Muscle of back (tissue), 11 donors: ENCODE results near the gene SMIM22. TPM values are rescaled to one million over a fixed set of nuclear protein-coding genes. Genes with fewer than 3 reads are reported as not detected.

Experiments
- DNase-seq, 3 donors: peaks; one replicate each; pipeline versions ENCODE4 v3.0.0 to v3.0.0-alpha.2; 2013
- polyA plus RNA-seq, 10 donors: library from polyadenylated mRNA; unstranded; fragments of 120-200 nt; gene quantifications; one replicate each; pipeline ENCODE4 v1.2.1, GENCODE V29; 2013; ENCODE audit not compliant: insufficient read length in 10 of 10

SMIM22 gene
- polyA plus RNA-seq, 10 donors, result 0.37 to 0.52 (median 0.46) TPM; not detected in 7

GRCh38 chr16:4795828-4796572 lies 831 bp downstream of the SMIM22 start:
- no peak for DNase-seq

DNA sequence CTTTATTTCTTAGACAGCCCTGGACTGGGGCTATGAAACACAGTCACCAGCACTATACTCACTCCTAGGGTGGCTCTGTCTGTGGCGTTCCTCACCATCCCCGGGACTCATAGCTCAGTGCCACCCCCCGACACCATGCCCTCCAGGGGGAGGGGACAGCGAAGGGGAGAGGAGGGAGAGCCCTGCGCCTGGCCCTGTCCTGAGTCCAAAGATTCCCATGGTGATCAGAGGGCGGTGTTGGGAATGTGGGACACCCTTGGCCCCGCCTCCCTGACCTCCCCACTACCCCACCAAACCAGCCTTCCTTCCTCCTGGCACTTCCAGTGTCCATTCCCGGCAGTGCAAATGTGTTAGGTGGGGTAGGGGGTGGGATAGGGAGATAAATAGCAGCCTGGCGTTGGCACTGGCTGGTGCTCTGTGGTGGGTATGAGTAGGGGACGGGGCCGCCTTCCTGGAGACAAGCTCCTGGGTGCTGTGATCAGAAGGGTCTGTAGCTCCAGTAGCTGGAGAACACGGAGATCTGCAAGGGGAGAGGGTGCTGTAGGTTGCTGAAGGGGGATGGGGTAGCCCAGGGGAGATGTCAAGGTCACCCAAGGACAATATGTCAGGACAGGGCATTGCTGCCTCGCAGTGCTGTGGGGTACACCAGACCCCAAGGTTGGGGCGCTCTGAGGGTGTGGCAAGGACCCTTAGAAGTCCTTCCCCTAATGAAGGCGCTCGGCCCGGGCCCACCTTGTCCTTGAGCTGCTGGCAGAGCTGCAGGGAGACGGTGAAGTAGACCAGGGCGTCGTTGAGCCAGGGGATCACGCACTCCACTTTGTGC lies 2.0 kb downstream of the SMIM22 start:
- no peak for DNase-seq

DNA sequence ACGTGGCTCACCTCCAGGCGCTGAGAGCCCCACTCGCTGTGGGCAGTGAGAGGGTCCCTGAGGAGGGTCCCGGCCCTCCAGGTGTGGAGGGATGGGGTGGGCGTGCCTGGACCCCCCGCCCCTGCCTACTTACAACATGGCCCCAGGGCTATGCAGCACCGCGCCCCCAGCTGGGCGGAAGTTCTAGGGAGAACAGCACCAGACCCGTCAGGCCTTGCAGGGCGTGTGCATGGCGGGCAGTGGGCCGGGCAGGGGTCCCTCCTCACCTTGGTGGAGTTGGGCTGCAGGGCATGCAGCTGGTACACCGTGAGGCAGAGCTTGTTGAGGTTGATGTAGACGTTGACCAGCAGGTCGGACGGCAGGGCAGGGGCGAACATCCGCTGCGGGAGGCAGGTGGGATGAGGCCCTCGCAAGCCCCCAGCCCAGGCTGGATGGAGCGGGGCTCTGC lies 2.7 kb downstream of the SMIM22 start:
- no peak for DNase-seq

GRCh38 chr16:4798456-4798855 lies 3.3 kb downstream of the SMIM22 start:
- no peak for DNase-seq

- DNase-seq, result no peak
Measured at GRCh38 chr16:4799171-4799855, 4.1 kb downstream of the SMIM22 start.

GRCh38 chr16:4800290-4801041 lies 5.3 kb downstream of the SMIM22 start:
- DNase-seq, result no peak

DNA sequence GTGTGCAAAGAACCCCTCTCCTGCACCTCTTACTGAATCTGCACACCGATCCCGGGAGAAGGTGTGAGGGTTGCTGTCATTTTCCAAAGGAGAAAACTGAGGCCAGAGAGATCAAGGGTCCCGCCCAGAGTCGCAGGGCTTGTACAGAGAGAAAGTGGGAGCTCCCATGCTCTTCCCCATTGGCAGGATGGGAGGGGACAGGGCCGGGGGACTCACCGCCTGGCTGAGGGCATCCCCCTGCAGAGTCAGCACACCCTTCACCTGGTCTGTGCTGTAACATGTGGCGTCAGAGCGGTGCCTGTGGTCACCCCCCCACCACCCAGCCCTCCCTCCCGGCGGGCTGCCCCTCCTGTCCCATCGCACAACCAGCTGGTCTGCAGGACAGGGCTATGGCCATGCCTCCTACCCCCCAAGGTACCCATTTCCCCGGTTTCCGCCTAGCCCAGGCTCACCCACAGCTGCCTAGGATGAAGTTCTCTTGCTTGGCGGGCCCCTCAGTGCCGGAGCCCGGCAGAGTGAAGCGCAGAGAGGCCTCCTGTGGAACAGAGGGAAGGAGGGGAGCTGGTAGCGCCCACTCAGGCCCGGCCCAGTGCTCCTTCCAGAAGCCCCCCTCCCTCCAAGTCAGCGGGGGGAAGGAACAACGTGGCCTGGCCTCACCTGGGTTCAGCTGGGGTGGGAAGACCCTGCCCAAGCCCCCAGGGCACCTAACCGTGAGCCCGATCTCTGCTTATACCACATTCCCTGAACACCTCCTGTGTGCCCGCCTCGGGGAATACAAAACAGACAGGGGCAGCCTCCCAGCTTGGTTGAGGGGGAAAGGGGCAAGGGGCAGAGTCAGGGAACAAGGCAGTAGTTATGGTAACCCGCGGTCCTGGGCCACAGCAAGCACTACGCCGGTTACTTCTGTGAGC lies 6.1 kb downstream of the SMIM22 start:
- no peak for DNase-seq

DNA sequence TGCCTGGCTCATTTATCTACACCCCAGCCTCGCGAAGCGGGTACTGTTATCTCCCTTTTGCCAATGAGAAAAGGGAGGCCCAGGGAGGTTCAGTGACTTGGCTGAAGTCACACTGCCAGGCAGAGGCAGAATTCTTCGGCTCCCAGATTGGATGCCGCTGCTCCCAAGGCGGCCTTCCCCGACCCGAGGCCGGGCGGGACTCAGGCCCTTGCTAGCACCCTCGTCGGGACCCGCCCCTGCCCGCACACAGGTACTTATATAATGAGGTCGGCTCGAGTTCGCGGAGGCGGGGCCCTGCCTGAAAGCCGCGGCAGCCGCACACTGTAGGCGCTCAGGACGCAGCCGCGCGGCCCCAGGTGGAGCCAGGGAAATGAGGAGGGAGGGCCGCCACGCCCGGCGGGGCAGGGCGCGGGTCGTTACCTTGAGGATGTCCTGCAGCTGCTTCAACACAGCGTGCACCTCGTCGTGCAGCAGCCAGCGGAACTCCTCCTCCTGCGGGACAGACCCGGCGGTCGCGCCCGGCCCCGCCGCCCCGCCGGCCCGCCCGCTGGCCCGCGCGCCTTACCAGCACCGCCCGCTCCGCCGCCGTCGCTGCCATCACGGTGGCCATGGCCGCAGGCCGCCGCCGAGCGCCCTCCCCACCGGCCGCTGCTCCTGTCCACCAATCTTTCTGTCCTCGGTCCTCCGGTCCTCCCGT lies 6.9 kb downstream of the SMIM22 start, which contains the start of gene ROGDI:
Gene ROGDI, minus strand, starts transcription at position 672 of the 697 bp plus-strand sequence. Its CDS starts 62 bp downstream, at position 610.
- peak in 2 of 3 donors; percentile 29 to 37 for DNase-seq

GRCh38 chr16:4802659-4803287 lies 7.6 kb downstream of the SMIM22 start:
- DNase-seq, result peak; percentile 91 to 94 (median 93)

DNA sequence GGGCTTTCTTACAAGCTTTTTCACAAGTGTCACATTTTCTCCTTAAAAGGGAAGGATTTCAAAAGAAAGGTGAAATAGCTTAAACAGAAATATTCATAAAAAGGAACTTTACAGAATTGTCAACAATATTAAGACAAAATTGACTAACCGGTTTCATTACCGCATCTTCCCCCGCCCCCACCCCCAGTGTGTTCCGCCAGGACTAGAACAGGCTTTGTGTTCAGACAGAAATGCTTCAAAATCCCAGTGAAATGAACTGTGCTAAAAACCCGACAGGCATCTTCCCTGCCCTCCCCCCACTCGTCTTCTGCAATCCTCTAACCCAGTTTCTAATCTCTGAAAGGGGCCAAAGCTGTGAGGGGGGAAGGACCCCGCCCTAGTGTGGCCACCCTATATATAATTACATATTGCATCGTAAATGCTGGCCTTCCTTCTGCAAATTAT lies 8.3 kb downstream of the SMIM22 start:
- DNase-seq, result no peak

GRCh38 chr16:4803898-4804762 lies 9.0 kb downstream of the SMIM22 start:
- DNase-seq, result no peak

DNA sequence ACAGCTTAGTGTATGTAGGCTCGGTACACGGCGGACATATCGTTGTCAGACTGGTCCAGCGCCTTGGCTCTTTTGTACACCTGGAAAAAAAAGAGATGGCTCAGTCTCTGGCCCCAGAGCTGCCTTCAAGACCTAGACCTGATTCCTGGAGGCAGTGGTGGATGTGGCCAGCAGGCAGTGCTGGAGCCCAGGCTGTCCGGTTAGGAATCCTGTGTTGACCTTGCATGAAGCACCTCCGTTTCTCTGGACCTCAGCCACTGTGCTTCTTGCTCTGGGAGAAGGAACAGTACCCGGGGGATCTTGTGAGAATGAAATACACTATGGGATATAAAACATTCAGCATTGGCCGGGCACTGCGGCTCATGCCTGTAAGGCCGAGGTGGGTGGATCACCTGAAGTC lies 10.1 kb downstream of the SMIM22 start:
- no peak for DNase-seq

GRCh38 chr16:4806280-4806679 lies 11.1 kb downstream of the SMIM22 start:
- no peak for DNase-seq

DNA sequence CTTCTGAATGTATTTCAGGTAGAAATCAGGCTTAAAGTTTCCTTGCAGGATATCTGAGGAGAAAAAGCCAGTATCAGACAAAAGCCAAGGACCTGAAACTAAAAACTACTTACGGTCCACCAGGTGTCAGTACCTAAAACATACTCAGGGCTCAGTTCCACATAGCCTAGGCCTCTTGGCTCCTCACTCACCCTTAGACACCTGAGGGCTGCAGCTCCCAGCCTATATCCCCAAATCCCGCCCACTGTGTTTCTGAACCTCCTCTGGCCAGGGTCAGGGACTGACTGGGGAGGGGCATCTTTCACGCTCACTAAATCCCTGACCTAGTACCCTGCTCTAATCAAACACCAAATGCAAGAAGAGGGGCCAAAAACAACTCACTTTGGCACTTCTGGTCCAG lies 16.1 kb downstream of the SMIM22 start:
- no peak for DNase-seq

GRCh38 chr16:4811773-4812172 lies 16.6 kb downstream of the SMIM22 start:
- no peak for DNase-seq

GRCh38 chr16:4813251-4814003 lies 18.3 kb downstream of the SMIM22 start:
- no peak for DNase-seq

GRCh38 chr16:4814046-4814445 lies 18.9 kb downstream of the SMIM22 start:
- DNase-seq, result no peak
